ENCODE measurements around the gene SCD5.
"Not testable (repeated sequence)": the region's sequence is repeated elsewhere in the genome, so short reads cannot be mapped to it uniquely, and the experiment has no call there.

SCD5 gene

GRCh38 chr4:82798168-82799005, at the start of gene SCD5:
Gene SCD5, minus strand, starts transcription at chr4:82798796. Its CDS starts 259 bp downstream, at chr4:82798537.
- in situ Hi-C loops (cut with MboI; ENCODE audit: low sequenced_read_pairs): no loop called here

- in situ Hi-C loops (cut with MboI; ENCODE audit: low sequenced_read_pairs): no loop called here
Observed at GRCh38 chr4:82842593-82842992, 44.0 kb upstream of the SCD5 start.

- in situ Hi-C loops (cut with MboI; ENCODE audit: low sequenced_read_pairs): no loop called here
Observed at GRCh38 chr4:82839624-82840023, 41.0 kb upstream of the SCD5 start.

GRCh38 chr4:82833696-82834313, 35.2 kb upstream of the SCD5 start:
- in situ Hi-C loops (cut with MboI; ENCODE audit: low sequenced_read_pairs): no loop called here

GRCh38 chr4:82833060-82833459, 34.5 kb upstream of the SCD5 start:
- in situ Hi-C loops (cut with MboI; ENCODE audit: low sequenced_read_pairs): not testable (repeated sequence)

GRCh38 chr4:82825425-82825824, 26.8 kb upstream of the SCD5 start:
- in situ Hi-C loops (cut with MboI; ENCODE audit: low sequenced_read_pairs): no loop called here

- in situ Hi-C loops (cut with MboI; ENCODE audit: low sequenced_read_pairs): no loop called here
Observed at GRCh38 chr4:82823062-82823461, 24.5 kb upstream of the SCD5 start.

GRCh38 chr4:82820689-82821088, 22.1 kb upstream of the SCD5 start:
- in situ Hi-C loops (cut with MboI; ENCODE audit: low sequenced_read_pairs): no loop called here

GRCh38 chr4:82818664-82819662, 20.4 kb upstream of the SCD5 start:
- in situ Hi-C loops (cut with MboI; ENCODE audit: low sequenced_read_pairs): no loop called here

GRCh38 chr4:82816874-82817273, 18.3 kb upstream of the SCD5 start:
- in situ Hi-C loops (cut with MboI; ENCODE audit: low sequenced_read_pairs): not testable (repeated sequence)

- in situ Hi-C loops (cut with MboI; ENCODE audit: low sequenced_read_pairs): no loop called here
Observed at GRCh38 chr4:82814034-82814433, 15.4 kb upstream of the SCD5 start.

GRCh38 chr4:82811838-82812341, 13.3 kb upstream of the SCD5 start:
- in situ Hi-C loops (cut with MboI; ENCODE audit: low sequenced_read_pairs): no loop called here

GRCh38 chr4:82811392-82811791, 12.8 kb upstream of the SCD5 start:
- in situ Hi-C loops (cut with MboI; ENCODE audit: low sequenced_read_pairs): no loop called here

- in situ Hi-C loops (cut with MboI; ENCODE audit: low sequenced_read_pairs): no loop called here
Observed at GRCh38 chr4:82810176-82810575, 11.6 kb upstream of the SCD5 start.

GRCh38 chr4:82809619-82810018, 11.0 kb upstream of the SCD5 start:
- in situ Hi-C loops (cut with MboI; ENCODE audit: low sequenced_read_pairs): no loop called here

- in situ Hi-C loops (cut with MboI; ENCODE audit: low sequenced_read_pairs): no loop called here
Observed at GRCh38 chr4:82803746-82804145, 5.2 kb upstream of the SCD5 start.

GRCh38 chr4:82802911-82803310, 4.3 kb upstream of the SCD5 start:
- in situ Hi-C loops (cut with MboI; ENCODE audit: low sequenced_read_pairs): no loop called here

GRCh38 chr4:82801910-82802521, 3.4 kb upstream of the SCD5 start:
- in situ Hi-C loops (cut with MboI; ENCODE audit: low sequenced_read_pairs): no loop called here

GRCh38 chr4:82799006-82799881, 648 bp upstream of the SCD5 start:
- in situ Hi-C loops (cut with MboI; ENCODE audit: low sequenced_read_pairs): no loop called here
